RWPE2 (cell line): Measurements from ENCODE around the gene CCL3.
"Not testable (repeated sequence)": the region's sequence is repeated elsewhere in the genome, so short reads cannot be mapped to it uniquely, and the experiment has no call there.

Source experiments
- ATAC-seq: fragments of 200-7000 bp; cut with Tn5 transposase; 3 replicates; pipeline ENCODE4 v1.9.1; 2021; ENCODE audit warnings: low read depth
- DNase-seq: peaks from one replicate; pipeline ENCODE4 v3.0.0-alpha.2; 2020; ENCODE audit warnings: low spot score
- H3K27ac ChIP-seq: fragments of 450-650 bp; 2 replicates; pipeline ENCODE4 v1.5.1; 2017; ENCODE audit warnings: mild to moderate bottlenecking; ENCODE audit not compliant: poor library complexity, severe bottlenecking
- H3K27me3 ChIP-seq: fragments of 250-450 bp; sonication (Bioruptor Pico); 2 replicates; pipeline ENCODE4 v1.5.1; 2021; ENCODE audit warnings: mild to moderate bottlenecking, moderate library complexity; ENCODE audit not compliant: insufficient read depth, poor library complexity, severe bottlenecking
- H3K36me3 ChIP-seq: fragments of 250-450 bp; sonication (Bioruptor Pico); 2 replicates; pipeline ENCODE4 v1.5.1; 2020; ENCODE audit warnings: low read depth, mild to moderate bottlenecking, moderate library complexity
- H3K4me1 ChIP-seq: fragments of 250-450 bp; sonication (Bioruptor Pico); 2 replicates; pipeline ENCODE4 v1.5.1; 2021; ENCODE audit warnings: mild to moderate bottlenecking, moderate library complexity; ENCODE audit not compliant: insufficient read depth, poor library complexity, severe bottlenecking
- H3K4me3 ChIP-seq: fragments of 250-450 bp; sonication (Bioruptor Pico); 2 replicates; pipeline ENCODE4 v1.5.1; 2021; ENCODE audit warnings: mild to moderate bottlenecking, moderate library complexity; ENCODE audit not compliant: severe bottlenecking
- H3K9me3 ChIP-seq: fragments of 250-450 bp; sonication (Bioruptor Pico); 2 replicates; pipeline ENCODE4 v1.5.1; 2021; ENCODE audit warnings: mild to moderate bottlenecking, moderate library complexity; ENCODE audit not compliant: severe bottlenecking
- CTCF ChIP-seq: fragments of 450-650 bp; IDR thresholded peaks from one replicate; pipeline ENCODE4 v1.5.1; 2017; ENCODE audit warnings: mild to moderate bottlenecking, moderate library complexity; ENCODE audit not compliant: poor library complexity, severe bottlenecking

The CCL3 gene

GRCh38 chr17:36124879-36125824 lies 35.2 kb upstream of the CCL3 start:
- Histone ChIP-seq H3K36me3 (no peaks in the 10 kb centered on the region), H3K27ac (no peak overlapping the region), H3K9me3 (no peaks in the 10 kb centered on the region), H3K27me3 (peaks cover 9% of the 10 kb centered on the region), H3K4me3 (no peak overlapping the region), H3K4me1 (no peaks in the 10 kb centered on the region)
- TF ChIP-seq CTCF, result no peak
- ATAC-seq, result no peak
- no peak for DNase-seq

- Histone ChIP-seq H3K4me3 (no peak overlapping the region), H3K9me3 (no peaks in the 10 kb centered on the region), H3K27ac (no peak overlapping the region), H3K4me1 (no peaks in the 10 kb centered on the region), H3K27me3 (peaks cover 1% of the 10 kb centered on the region), H3K36me3 (no peaks in the 10 kb centered on the region)
- DNase-seq (no peak), ATAC-seq (no peak)
- TF ChIP-seq CTCF, result no peak
Measured at GRCh38 chr17:36123431-36123830, 33.5 kb upstream of the CCL3 start.

- H3K9me3 ChIP-seq, H3K27me3 ChIP-seq, H3K4me3 ChIP-seq, DNase-seq, ATAC-seq, H3K36me3 ChIP-seq, H3K27ac ChIP-seq, H3K4me1 ChIP-seq: not testable (repeated sequence)
Measured at GRCh38 chr17:36121099-36121498, 31.2 kb upstream of the CCL3 start.

GRCh38 chr17:36120221-36120620 lies 30.3 kb upstream of the CCL3 start:
- TF ChIP-seq CTCF, result no peak
- H3K27ac ChIP-seq, result no peak overlapping the region
- no peaks in the 10 kb centered on the region for H3K4me1 ChIP-seq
- no peak overlapping the region for H3K4me3 ChIP-seq
- ATAC-seq (no peak), DNase-seq (no peak)
- H3K36me3 ChIP-seq, result no peaks in the 10 kb centered on the region
- no peaks in the 10 kb centered on the region for H3K9me3 ChIP-seq
- no peaks in the 10 kb centered on the region for H3K27me3 ChIP-seq

- no peak overlapping the region for H3K4me3 ChIP-seq
Measured at GRCh38 chr17:36118477-36119353, 28.8 kb upstream of the CCL3 start.

More at GRCh38 chr17:36118477-36119353, 28.8 kb upstream of the CCL3 start:
- H3K4me1 ChIP-seq, result no peaks in the 10 kb centered on the region
- no peaks in the 10 kb centered on the region for H3K27me3 ChIP-seq
- DNase-seq (no peak), ATAC-seq (no peak)
- no peaks in the 10 kb centered on the region for H3K36me3 ChIP-seq
- no peaks in the 10 kb centered on the region for H3K9me3 ChIP-seq
- H3K27ac ChIP-seq, result no peak overlapping the region
- no peak for TF ChIP-seq CTCF
